GM12801 (cell line): ENCODE measurements around the gene MALRD1.

Experiments used
- CTCF ChIP-seq: IDR thresholded peaks from one replicate; pipeline ENCODE4 v1.5.1; 2011; ENCODE audit warnings: control low read depth; ENCODE audit not compliant: insufficient read length; ENCODE audit errors: extremely low read depth

MALRD1 gene

GRCh38 chr10:19498393-19499290, 450.0 kb downstream of the MALRD1 start:
- TF ChIP-seq CTCF, result no peak

DNA sequence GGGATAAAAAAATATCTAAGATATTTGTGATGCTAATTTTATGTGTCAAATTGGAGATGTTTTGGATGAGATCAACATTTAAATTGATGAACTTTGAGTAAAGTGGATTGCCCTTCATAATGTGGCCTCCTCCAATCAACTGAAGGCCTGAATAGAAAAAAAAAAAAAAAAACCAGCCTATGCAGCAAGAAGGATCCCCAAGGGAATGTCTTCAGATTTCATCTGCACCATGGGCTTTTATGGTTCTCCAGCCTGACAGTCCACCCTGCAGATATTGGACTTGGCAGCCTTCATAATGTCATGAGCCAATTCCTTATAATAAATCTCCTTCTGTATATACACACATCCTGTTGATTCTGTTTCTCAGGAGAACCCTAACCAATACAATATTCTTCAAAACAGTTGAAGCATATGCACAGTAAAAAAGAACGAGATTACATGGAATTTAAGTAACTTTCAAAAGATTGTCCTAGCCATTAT, 450.7 kb downstream of the MALRD1 start:
- TF ChIP-seq CTCF, result no peak

DNA sequence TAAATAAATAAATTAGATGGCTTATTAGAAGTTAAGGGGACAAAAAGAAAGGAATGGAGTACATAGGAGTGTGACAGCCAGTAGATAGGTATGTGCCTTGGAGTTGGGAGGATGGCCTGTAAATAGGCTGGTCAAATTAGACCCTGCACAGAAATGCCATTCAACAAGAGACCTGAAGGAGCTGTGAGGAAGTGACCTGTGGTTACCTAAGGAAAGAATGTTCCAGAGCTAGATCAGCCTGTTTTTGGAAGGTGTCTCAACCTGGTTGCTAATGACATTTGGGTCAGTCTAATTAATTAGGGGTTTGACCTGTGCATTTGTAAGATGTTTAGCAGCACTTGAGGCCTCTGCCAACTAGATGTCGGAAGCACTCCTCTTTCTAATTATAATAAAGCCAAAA, 452.4 kb downstream of the MALRD1 start:
- no peak for TF ChIP-seq CTCF

- TF ChIP-seq CTCF, result no peak
Measured at GRCh38 chr10:19505320-19506312, 457.0 kb downstream of the MALRD1 start.

- no peak for TF ChIP-seq CTCF
Measured at GRCh38 chr10:19518109-19518508, 469.5 kb downstream of the MALRD1 start.

DNA sequence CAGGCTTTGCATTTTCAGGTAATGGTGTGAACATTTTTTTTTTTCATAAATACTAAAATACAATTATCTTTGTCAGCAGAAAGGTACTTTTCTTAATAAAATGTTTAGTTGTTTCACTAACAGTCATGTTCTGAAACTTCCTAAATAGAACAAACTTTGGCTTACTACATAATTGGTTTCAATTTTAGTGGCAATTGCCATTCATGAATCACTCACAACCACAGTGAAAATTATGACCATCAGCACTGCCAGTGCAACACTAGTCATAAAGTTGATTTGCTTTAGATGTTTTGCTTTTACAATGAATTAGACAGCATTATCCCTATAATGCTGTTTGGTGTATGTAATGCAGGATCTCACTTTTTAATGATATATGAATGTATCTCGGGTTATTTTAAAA, 470.0 kb downstream of the MALRD1 start:
- TF ChIP-seq CTCF, result no peak

DNA sequence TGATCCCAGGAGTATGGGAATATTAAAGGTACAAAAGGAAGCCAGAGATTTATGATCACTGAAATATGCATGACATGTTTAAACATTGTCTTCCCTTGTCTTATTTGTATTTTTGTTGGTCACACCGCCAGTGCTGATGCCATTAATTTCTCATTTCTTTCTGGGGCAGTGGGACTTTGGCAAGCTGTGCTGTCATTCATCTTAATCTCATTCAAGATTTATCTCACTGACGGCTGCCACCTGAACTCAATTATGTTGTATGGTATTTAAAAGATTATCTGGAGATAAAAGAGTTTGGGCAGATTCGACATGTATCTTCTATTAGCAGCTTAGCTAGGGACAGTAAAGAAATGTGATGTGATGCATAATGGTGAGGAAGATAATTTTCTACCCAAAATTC, 482.7 kb downstream of the MALRD1 start:
- no peak for TF ChIP-seq CTCF
